ENCODE results near the gene PRCC.

DNA sequence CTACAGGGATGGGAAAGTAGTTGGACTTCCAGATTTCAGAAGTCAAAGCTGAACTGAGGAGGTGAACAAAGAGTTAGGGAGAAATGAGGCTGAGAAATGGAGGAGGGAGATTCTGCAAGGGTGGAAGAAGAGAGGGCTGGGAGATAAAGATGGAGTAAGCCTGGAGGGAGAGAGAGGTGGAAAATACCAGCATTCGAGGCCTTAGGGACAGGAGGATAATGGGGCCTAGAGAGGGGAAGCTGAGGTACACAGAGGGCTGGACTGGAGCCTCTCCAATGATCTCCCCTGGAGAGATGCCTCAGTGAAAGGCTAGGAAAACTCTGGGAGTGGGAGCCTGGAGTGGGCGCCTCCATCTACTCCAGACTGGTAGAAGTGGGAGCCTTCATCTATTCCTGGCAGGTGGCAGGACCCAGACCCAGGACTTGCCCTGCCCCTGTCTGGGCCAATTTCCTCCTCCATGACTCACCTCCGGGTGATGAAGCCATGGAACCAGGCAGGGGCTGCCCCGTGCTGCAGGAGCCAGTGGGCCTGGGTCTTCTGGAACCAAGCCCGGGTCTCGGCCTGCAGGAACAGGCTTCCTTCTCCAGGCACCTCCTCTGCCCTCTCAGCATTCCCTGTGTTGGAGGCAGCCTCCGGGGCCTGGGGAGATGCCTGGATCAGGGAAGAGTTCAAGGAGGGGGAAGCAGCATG is 47.4 kb downstream of the PRCC start:
- no peak for TF ChIP-seq CHD1 (IDR thresholded peaks at IDR 0.05; ENCODE audit: low read depth, low read length)
- TF ChIP-seq, protein P1, sequence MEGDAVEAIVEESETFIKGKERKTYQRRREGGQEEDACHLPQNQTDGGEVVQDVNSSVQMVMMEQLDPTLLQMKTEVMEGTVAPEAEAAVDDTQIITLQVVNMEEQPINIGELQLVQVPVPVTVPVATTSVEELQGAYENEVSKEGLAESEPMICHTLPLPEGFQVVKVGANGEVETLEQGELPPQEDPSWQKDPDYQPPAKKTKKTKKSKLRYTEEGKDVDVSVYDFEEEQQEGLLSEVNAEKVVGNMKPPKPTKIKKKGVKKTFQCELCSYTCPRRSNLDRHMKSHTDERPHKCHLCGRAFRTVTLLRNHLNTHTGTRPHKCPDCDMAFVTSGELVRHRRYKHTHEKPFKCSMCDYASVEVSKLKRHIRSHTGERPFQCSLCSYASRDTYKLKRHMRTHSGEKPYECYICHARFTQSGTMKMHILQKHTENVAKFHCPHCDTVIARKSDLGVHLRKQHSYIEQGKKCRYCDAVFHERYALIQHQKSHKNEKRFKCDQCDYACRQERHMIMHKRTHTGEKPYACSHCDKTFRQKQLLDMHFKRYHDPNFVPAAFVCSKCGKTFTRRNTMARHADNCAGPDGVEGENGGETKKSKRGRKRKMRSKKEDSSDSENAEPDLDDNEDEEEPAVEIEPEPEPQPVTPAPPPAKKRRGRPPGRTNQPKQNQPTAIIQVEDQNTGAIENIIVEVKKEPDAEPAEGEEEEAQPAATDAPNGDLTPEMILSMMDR (IDR thresholded peaks at IDR 0.05; ENCODE audit: control extremely low read depth in 1 of 3, insufficient read depth in 1 of 3, low read depth in 1 of 3, low read length in 3 of 3) = no peak
- TF ChIP-seq YY1 (IDR thresholded peaks at IDR 0.05; ENCODE audit: low read depth, low read length) = no peak
- no peak for TF ChIP-seq TEAD4 (IDR thresholded peaks at IDR 0.05; ENCODE audit: low read depth, low read length)
- no peak for TF ChIP-seq POLR2A (IDR thresholded peaks at IDR 0.05; ENCODE audit: control extremely low read depth in 1 of 2, low read depth in 2 of 2, low read length in 2 of 2)
- no peak for TF ChIP-seq RAD21 (IDR thresholded peaks at IDR 0.05 in 1 of 2, conservative IDR thresholded peaks at IDR 0.05 in 1 of 2; ENCODE audit: low read depth in 2 of 2, low read length in 2 of 2)
